Measurements from ENCODE around the gene CEBPE. TPM values are rescaled to one million over a fixed set of nuclear protein-coding genes. Genes with fewer than 3 reads are reported as not detected.
"Not testable (repeated sequence)": the region's sequence is repeated elsewhere in the genome, so short reads cannot be mapped to it uniquely, and the experiment has no call there.

CEBPE gene
- total RNA-seq, 2 donors from 2014 or later = not detected

DNA sequence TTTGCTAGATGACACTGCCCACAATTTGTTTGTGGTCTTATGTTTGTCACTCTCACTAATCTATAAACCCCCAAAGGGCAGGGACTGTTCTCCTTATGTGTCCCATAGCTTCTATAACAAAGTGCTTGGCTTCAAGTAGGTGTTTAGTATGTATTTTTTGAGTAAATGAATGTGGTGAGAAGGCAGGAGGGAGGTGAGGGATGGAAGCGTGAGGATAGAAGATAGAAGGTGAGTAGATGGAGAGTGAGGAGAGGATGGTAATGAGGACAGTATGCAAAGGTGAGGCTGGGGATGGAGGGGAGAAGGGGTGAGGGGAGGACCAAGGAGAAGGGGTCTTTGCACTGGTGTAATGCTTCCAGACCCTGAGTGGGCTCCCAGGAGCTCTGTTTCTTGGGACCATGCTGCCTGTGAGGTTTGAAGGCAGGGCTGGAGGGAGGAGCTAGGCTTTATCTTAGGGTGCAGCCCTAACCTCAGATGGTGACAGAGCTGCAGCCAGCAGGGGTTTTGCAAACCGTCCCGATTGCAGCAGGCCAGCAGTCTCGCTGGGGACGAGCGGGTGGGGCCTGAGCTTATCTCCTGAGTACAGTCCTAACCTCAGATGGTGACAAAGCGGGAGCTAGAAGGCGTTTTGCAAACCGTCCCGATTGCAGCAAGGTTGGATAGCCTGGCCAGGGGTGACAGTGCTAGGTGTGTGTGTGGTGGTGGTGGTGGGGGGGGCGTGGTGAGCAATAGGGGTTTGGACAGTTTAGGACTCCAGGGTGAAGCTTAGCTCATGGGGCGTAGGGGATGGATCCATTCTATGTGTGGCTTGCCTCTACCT lies 6.5 kb downstream of the CEBPE start:
- H3K4me1 Mint-ChIP-seq (ENCODE audit: low read depth in 2 of 2) = no peaks in the 10 kb centered on the region
- DNase-seq (ENCODE audit: low spot score) = no peak
- peaks cover 7 to 8% of the 10 kb centered on the region in 2 donors for H3K27me3 Mint-ChIP-seq
- H3K9me3 Mint-ChIP-seq = no peaks in the 10 kb centered on the region
- peak; percentile 9 to 76 for ATAC-seq
- H3K27ac Mint-ChIP-seq = no peak overlapping the region
- no peaks in the 10 kb centered on the region for H3K36me3 Mint-ChIP-seq
- H3K4me3 Mint-ChIP-seq = no peak overlapping the region

DNA sequence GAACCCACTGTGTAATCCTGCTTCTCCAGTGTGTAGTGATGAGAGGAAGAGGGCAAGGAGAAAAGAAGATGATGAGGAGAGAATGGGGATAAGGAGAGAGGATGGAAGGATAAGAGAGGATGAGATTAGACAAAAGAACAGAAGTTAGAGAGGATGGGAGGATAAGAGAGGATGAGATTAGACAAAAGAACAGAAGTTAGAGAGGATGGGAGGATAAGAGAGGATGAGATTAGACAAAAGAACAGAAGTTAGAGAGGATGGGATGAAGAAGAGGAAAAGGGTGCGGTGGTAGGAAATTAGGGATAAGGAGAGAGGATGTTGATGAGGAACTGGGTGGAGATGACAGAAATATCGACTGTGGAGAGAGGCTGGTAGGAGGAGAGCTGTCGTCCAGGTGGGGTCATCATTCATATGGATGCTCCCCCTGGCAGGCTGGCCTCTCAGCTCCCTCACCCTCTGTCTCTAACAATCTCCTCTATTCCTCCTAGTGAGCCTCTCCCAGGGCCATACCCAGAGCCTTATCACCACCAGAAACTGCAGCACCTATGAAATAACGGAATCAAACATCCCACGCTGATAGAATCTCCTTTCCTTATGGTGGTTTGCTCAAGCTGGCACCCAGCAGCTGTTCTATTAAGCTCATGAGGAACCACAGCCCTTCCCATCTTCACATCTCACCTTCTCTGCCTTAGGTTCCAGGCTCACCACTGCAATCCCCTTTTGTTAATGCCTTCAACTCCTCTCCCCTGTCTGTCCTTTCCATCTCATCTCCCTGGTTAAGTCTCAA lies 8.3 kb downstream of the CEBPE start:
- no peaks in the 10 kb centered on the region for H3K4me1 Mint-ChIP-seq (ENCODE audit: low read depth in 2 of 2)
- peaks cover 7 to 8% of the 10 kb centered on the region in 2 donors for H3K27me3 Mint-ChIP-seq
- H3K36me3 Mint-ChIP-seq = no peaks in the 10 kb centered on the region
- H3K4me3 Mint-ChIP-seq = no peak overlapping the region
- H3K27ac Mint-ChIP-seq = no peak overlapping the region
- DNase-seq (ENCODE audit: low spot score) (no peak), ATAC-seq (no peak)
- no peaks in the 10 kb centered on the region for H3K9me3 Mint-ChIP-seq

DNA sequence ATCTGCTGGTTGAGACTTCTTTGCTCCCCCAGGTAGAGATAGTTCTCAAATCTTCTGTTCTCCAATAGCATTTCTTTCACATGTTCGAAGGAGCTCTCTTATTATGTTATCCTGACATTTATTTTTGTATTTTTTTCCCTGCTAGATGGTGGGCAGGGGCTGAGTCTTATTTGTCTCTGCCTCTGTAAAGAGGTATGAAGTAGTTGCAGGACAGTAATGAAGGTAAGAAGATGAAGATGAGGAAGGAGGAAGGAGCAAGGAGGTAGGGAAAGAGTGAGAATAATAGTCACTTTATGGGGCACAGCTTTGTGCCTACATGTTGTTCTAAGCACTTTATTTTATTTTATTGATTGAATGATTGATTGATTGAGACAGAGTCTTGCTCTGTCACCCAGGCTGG lies 9.3 kb downstream of the CEBPE start:
- ATAC-seq (no peak), DNase-seq (ENCODE audit: low spot score) (no peak)
- Mint-ChIP-seq H3K27ac (no peak overlapping the region), H3K27me3 (peaks cover 5 to 8% of the 10 kb centered on the region in 2 donors), H3K9me3 (no peaks in the 10 kb centered on the region), H3K4me1 (ENCODE audit: low read depth in 2 of 2) (no peaks in the 10 kb centered on the region), H3K4me3 (no peak overlapping the region), H3K36me3 (no peaks in the 10 kb centered on the region)

DNA sequence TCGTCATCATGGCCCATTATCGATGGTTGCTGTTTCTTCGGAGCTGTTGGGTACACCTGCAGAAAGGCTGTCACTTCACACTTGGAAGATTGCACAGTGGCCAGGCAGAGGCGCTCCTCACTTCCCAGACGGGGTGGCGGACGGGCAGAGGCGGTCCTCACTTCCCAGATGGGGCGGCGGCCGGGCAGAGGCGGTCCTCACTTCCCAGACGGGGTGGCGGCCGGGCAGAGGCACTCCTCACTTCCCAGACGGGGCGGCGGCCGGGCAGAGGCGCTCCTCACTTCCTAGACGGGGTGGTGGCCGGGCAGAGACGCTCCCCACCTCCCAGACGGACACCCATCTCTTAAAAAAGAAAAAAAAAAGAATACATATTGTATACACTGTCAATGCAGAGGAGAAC lies 10.9 kb downstream of the CEBPE start:
- not testable (repeated sequence) for DNase-seq (ENCODE audit: low spot score); H3K36me3 Mint-ChIP-seq; H3K4me3 Mint-ChIP-seq; H3K9me3 Mint-ChIP-seq; ATAC-seq; H3K27ac Mint-ChIP-seq; H3K27me3 Mint-ChIP-seq; H3K4me1 Mint-ChIP-seq (ENCODE audit: low read depth in 2 of 2)

DNA sequence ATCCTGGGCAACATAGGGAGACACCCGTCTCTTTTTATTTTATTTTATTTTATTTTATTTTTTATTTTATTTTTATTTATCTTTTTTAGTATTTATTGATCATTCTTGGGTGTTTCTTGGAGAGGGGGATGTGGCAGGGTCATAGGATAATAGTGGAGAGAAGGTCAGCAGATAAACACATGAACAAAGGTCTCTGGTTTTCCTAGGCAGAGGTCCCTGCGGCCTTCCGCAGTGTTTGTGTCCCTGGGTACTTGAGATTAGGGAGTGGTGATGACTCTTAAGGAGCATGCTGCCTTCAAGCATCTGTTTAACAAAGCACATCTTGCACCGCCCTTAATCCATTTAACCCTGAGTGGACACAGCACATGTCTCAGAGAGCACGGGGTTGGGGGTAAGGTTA lies 11.4 kb downstream of the CEBPE start:
- H3K27me3 Mint-ChIP-seq; ATAC-seq; H3K4me3 Mint-ChIP-seq; H3K4me1 Mint-ChIP-seq (ENCODE audit: low read depth in 2 of 2); DNase-seq (ENCODE audit: low spot score); H3K9me3 Mint-ChIP-seq; H3K27ac Mint-ChIP-seq; H3K36me3 Mint-ChIP-seq: not testable (repeated sequence)

DNA sequence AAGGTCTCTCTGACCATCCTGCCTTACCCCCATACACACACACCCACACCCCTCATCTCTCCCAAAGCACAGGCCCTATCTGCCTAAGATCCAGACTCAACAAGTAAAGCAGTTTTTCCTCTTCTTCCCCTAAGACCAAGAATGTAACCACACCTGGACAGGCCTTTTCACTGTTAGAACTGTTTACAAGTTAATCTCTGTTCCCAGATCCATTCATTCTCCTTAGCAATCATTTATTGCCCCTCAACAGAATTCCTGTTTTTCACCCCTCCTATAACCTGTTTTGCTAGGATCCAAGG lies 12.4 kb downstream of the CEBPE start:
- H3K9me3 Mint-ChIP-seq = no peaks in the 10 kb centered on the region
- H3K4me1 Mint-ChIP-seq (ENCODE audit: low read depth in 2 of 2) = no peaks in the 10 kb centered on the region
- H3K4me3 Mint-ChIP-seq = no peak overlapping the region
- ATAC-seq (no peak), DNase-seq (ENCODE audit: low spot score) (no peak)
- H3K36me3 Mint-ChIP-seq = no peaks in the 10 kb centered on the region
- peaks cover 0 to 2% of the 10 kb centered on the region in 2 donors for H3K27me3 Mint-ChIP-seq
- no peak overlapping the region for H3K27ac Mint-ChIP-seq

DNA sequence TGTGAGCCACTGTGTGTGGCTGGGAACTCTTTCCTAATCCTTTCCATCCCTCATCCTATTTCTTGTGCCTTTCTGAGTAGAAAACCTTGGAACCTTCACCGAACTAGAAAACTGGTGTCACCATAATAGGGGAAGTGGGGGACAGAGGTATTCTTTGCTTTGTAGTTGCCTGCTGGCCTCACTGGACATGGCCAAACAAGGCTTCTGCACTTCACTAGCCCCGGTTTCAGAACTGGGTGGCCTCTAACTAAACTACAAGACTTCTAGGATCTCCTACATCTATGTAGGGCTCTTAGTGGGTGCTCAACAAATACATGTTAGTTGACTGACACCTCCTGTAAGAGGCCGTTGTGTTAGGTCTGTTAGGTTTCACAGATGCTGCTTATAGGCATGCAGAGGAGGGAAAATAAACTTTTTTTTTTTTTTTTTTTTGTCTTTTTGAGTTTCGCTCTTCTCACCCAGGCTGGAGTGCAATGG lies 13.7 kb downstream of the CEBPE start:
- no peak for ATAC-seq

DNA sequence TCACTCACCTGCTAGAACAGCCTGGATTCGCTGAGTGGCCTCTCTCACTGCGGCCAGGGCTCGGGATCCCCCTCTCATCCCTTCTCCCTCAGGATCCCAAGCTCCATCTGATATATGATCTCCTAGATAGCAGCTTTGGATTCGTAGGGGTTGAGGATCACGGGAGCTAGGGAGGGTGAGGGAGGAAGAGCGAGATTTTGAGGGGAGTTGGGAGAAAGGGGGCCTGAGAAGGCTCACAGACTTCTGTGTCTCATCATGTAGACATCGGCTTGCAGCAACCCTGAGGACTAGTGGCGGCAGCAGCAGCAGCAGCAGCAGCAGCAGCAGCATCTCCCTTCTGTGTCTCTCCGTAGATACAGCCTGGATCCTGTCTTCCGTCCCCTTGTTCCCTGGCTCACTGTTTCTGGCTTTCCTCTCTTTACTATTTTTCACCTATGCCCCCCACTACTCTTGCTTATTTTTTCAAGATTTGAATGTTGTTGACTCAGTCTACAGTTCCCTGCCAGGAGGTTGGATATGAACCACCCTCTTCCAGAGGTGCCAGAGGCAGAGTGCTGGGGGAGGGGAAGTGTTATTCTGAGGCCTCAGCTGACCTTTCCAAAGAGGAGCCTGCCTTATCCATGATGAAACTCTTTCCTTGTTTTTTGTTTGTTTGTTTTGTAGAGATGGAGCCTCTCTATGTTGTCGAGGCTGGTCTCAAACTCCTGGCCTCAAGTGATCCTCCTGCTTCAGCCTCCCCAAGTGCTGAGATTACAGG lies 14.3 kb downstream of the CEBPE start, which contains the start of gene CIROP:
Gene CIROP, minus strand, starts transcription at position 399 of the 757 bp plus-strand sequence. Its CDS starts 69 bp downstream, at position 330.
- DNase-seq (ENCODE audit: low spot score) (no peak), ATAC-seq (peak in 1 of 2 donors; percentile 36)
- H3K4me3 Mint-ChIP-seq = no peak within 1 kb of the TSS
- no peak within 1 kb of the TSS for H3K27ac Mint-ChIP-seq
- peaks cover 0 to under 1% of the 10 kb centered on the region in 2 donors for H3K4me1 Mint-ChIP-seq (ENCODE audit: low read depth in 2 of 2)
- no peaks in the 10 kb centered on the region for H3K9me3 Mint-ChIP-seq
- peaks cover 0 to 2% of the 10 kb centered on the region in 2 donors for H3K27me3 Mint-ChIP-seq
- no peaks in the 10 kb centered on the region for H3K36me3 Mint-ChIP-seq

More for the DNA sequence above, 13.7 kb downstream of the CEBPE start:
- Mint-ChIP-seq H3K27me3 (peaks cover 0 to 2% of the 10 kb centered on the region in 2 donors), H3K9me3 (no peaks in the 10 kb centered on the region), H3K27ac (no peak overlapping the region), H3K4me3 (no peak overlapping the region), H3K36me3 (no peaks in the 10 kb centered on the region), H3K4me1 (ENCODE audit: low read depth in 2 of 2) (no peaks in the 10 kb centered on the region)
- DNase-seq (ENCODE audit: low spot score) = no peak

DNA sequence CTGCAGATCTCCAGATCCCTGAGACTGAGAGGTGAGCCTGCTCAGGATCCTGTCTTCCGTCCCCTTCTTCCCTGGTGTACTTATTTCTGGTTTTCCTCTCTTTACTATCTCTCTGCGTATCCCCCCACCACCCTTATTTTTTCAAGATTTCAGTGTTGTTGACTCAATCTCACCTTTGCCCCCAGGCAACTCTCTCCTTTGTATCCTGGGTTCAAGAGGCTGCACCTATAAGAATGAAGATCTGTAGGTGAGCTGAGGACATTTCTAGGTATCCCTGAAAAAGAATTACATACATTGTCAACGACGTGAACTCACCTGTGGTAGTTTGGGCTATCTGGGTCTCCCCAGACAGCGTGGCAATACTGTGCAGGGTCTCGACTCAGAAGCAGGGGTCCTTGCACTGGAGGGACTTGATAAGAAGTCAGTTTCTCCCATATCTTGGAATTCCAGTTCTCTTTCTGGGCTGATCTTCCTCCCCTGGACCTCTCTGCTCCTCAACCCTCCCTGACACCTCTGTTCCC lies 14.9 kb downstream of the CEBPE start:
- no peak for DNase-seq (ENCODE audit: low spot score)
- Mint-ChIP-seq H3K9me3 (no peaks in the 10 kb centered on the region), H3K27me3 (peaks cover 0 to 2% of the 10 kb centered on the region in 2 donors), H3K4me1 (ENCODE audit: low read depth in 2 of 2) (peaks cover 0 to 3% of the 10 kb centered on the region in 2 donors), H3K36me3 (no peaks in the 10 kb centered on the region), H3K27ac (no peak overlapping the region), H3K4me3 (no peak overlapping the region)
- ATAC-seq = no peak

DNA sequence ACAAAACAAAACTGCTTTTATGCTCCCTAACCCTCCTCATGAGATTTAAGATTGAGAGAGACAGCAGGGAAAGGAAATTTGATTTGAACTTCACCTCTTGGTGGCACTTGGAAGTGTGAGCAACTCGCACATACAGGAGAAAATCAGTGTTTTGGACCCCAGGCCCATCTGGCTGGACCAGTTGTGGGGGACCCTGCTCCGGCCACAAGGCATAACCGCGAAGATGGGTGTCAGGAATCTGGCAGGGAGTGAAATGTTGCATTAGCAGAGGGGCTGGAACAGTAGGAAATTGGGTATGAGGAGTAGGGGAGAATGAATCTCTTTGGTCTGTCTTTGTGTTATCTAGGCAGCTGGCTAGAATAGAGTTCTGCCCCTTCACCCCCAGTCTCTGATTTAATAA lies 15.5 kb downstream of the CEBPE start:
- no peak overlapping the region for H3K27ac Mint-ChIP-seq
- no peak overlapping the region for H3K4me3 Mint-ChIP-seq

DNA sequence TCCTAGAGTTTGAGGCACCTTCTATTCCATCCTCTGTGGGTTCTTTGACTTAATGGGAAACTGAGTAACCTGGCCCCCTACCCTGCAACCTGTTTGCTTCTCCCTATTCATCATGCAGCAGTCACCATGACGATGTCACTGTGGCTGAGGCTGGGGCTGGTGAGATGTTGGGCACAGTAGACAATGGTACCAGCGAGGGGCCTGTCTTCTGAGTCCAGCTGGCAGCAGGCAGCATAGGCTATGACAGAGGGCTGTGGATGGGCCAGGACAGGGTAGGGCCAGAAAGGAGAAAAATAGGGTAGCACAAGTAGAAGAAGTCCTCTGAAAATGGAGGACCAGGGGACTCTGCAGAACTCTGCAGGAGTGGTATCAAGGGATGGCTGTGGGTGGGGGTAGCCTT lies 16.3 kb downstream of the CEBPE start:
- ATAC-seq (peak in 1 of 2 donors; percentile 38), DNase-seq (ENCODE audit: low spot score) (no peak)
- Mint-ChIP-seq H3K27ac (no peak overlapping the region), H3K36me3 (no peaks in the 10 kb centered on the region), H3K9me3 (no peaks in the 10 kb centered on the region), H3K4me1 (ENCODE audit: low read depth in 2 of 2) (peaks cover under 1 to 4% of the 10 kb centered on the region in 2 donors), H3K27me3 (peaks cover 0 to 2% of the 10 kb centered on the region in 2 donors), H3K4me3 (no peak overlapping the region)

More for the DNA sequence above, 15.5 kb downstream of the CEBPE start:
- no peaks in the 10 kb centered on the region for H3K36me3 Mint-ChIP-seq
- peaks cover 0 to 2% of the 10 kb centered on the region in 2 donors for H3K27me3 Mint-ChIP-seq
- H3K9me3 Mint-ChIP-seq = no peaks in the 10 kb centered on the region
- no peak for DNase-seq (ENCODE audit: low spot score)
- H3K4me1 Mint-ChIP-seq (ENCODE audit: low read depth in 2 of 2) = peaks cover 0 to 3% of the 10 kb centered on the region in 2 donors
- ATAC-seq = no peak

DNA sequence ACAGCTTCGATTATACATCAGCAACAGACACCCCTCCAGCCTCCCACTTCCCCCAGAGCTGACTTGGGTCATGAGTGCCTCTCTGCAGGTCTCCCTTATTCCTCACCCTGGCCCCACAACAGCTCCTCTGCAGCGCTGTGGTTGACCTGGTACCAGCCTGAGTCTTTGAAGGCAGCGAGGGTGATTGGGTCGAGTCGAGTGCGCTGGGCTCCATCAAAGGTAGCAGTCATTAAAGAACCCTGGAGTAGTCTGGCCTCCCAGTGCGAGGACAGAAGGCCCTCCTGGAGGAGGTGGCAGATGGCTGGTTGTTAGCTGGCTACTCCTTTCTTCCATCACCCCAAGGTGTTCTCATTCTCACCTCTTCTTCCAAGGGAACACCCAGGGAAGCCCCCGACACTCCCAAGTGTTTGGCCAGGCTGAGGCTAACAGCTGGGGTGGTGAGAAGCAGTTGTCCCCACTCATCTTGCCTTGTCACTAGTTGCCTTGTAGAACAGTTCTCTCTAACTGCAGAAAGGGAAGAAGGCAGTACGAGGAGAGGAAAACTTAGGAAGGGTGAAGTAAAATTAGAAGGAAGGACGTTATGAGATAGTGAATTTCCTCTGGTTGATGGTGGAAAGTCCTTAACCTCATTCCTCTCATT lies 16.9 kb downstream of the CEBPE start:
- H3K27me3 Mint-ChIP-seq = peaks cover 0 to 2% of the 10 kb centered on the region in 2 donors
- H3K4me1 Mint-ChIP-seq (ENCODE audit: low read depth in 2 of 2) = peaks cover 7 to 11% of the 10 kb centered on the region in 2 donors
- no peaks in the 10 kb centered on the region for H3K9me3 Mint-ChIP-seq
- ATAC-seq (no peak), DNase-seq (ENCODE audit: low spot score) (no peak)
- no peak overlapping the region for H3K27ac Mint-ChIP-seq
- no peaks in the 10 kb centered on the region for H3K36me3 Mint-ChIP-seq
- H3K4me3 Mint-ChIP-seq = no peak overlapping the region
